Epithelial cell of proximal tubule (primary cell): ENCODE data around the gene SHANK3. TPM values are rescaled to one million over a fixed set of nuclear protein-coding genes. Genes with fewer than 3 reads are reported as not detected.

Source experiments
- DNase-seq: peaks from one replicate; pipeline ENCODE4 v3.0.0-alpha.2; 2011; ENCODE audit warnings: low read depth
- H3K4me3 ChIP-seq: 2 replicates; pipeline ENCODE4 v1.5.1; 2011; ENCODE audit warnings: low read depth, mild to moderate bottlenecking, low read length
- total RNA-seq: library from RNA; depleted of rRNA; stranded (reverse); fragments of >200 nt; gene quantifications from 2 replicates; pipeline ENCODE4 v1.2.3, GENCODE V29; 2015
- TF ChIP-seq, protein P1 (sequence below): conservative IDR thresholded peaks from 2 replicates; pipeline ENCODE4 v1.5.1; 2012; ENCODE audit warnings: low read depth, mild to moderate bottlenecking, low read length

SHANK3 gene
- total RNA-seq, 1 donor from 2014 or later, result 3.6 TPM

DNA sequence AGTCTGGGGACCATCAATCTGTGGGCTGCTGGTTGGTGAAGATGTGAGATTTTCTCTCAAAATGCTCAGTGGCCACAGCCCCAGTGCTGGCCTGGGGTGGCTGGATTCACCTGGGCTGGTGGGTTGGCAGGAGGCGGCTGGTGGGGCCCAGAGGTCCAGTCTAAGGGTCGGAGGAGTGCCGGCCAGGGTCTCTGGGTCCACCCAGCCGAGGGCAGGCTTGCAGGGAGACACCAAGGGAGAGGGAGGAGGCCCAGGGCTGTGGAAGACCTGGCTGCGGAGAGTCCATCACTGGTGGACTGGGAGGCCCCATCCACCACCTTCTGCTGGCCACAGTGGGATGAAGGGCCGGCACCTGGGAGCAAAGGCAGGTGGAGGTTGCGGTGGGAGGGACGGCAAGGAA, 582 bp upstream of the SHANK3 start:
- TF ChIP-seq, protein P1, sequence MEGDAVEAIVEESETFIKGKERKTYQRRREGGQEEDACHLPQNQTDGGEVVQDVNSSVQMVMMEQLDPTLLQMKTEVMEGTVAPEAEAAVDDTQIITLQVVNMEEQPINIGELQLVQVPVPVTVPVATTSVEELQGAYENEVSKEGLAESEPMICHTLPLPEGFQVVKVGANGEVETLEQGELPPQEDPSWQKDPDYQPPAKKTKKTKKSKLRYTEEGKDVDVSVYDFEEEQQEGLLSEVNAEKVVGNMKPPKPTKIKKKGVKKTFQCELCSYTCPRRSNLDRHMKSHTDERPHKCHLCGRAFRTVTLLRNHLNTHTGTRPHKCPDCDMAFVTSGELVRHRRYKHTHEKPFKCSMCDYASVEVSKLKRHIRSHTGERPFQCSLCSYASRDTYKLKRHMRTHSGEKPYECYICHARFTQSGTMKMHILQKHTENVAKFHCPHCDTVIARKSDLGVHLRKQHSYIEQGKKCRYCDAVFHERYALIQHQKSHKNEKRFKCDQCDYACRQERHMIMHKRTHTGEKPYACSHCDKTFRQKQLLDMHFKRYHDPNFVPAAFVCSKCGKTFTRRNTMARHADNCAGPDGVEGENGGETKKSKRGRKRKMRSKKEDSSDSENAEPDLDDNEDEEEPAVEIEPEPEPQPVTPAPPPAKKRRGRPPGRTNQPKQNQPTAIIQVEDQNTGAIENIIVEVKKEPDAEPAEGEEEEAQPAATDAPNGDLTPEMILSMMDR, result no peak
- H3K4me3 ChIP-seq, result no peak overlapping the region

DNA sequence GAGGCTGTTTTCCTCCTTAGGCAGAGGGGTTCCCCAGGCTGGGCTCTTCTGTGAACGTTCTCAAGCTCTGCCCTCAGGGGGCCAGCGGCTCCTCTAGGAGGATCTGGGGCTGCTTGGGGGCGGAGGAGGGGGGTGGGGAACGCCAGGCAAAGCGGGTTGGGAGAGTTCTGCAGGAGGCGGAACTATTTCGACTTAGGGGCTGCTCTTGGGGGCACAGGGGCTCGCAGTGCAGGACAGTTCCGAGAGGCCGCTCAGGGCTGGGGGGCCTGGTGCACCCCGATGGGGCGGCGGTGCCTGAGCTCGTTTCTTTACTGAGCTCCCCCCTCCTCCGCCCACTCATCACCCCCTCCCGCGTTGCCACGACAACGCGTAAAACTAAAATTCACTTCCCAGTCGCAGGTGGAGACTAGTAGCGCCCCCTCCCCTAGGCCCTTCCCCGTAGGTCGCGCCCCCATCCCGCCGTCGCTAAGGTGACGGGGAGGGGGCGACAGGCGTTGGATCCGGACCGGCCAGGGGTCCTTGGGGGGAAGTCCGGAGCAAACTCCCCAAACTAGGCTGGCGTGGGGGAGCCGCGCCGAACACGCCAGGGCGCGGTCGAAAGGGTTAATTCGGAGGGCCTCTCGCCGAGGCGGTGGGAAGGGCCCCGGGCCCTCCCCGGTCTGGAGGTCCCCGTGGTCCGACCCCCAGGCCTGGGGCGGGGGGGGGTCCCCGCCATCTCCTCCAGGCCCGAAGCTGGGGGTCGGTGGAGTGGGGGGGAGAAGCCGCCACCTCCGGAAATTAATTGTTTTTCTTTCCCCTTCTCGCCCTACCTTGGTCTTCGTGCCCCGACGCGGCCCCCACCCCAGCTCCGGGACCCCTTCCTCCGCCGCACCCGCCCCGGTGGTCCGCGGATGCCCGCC, 857 bp downstream of the SHANK3 start:
- H3K4me3 ChIP-seq, result no peak overlapping the region
- no peak for DNase-seq
- TF ChIP-seq, protein P1, result no peak

More for the DNA sequence above, 582 bp upstream of the SHANK3 start:
- DNase-seq, result no peak

DNA sequence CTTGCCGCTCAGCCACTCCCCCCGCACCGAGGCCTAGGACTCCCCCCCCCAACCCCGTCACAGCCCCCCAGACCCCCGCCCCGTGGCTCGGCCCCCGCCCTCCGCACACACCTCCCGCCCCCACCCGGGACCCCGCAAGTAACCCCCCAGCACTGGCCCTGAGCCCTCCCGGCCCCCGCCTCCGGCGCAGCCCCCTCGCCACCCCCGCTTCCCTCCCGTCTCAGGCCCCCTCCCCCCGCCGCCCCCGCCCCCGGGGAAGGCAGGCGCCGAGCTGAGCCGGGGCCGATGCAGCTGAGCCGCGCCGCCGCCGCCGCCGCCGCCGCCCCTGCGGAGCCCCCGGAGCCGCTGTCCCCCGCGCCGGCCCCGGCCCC, 1.5 kb downstream of the SHANK3 start:
- no peak overlapping the region for H3K4me3 ChIP-seq
- TF ChIP-seq, protein P1, result no peak
- no peak for DNase-seq

DNA sequence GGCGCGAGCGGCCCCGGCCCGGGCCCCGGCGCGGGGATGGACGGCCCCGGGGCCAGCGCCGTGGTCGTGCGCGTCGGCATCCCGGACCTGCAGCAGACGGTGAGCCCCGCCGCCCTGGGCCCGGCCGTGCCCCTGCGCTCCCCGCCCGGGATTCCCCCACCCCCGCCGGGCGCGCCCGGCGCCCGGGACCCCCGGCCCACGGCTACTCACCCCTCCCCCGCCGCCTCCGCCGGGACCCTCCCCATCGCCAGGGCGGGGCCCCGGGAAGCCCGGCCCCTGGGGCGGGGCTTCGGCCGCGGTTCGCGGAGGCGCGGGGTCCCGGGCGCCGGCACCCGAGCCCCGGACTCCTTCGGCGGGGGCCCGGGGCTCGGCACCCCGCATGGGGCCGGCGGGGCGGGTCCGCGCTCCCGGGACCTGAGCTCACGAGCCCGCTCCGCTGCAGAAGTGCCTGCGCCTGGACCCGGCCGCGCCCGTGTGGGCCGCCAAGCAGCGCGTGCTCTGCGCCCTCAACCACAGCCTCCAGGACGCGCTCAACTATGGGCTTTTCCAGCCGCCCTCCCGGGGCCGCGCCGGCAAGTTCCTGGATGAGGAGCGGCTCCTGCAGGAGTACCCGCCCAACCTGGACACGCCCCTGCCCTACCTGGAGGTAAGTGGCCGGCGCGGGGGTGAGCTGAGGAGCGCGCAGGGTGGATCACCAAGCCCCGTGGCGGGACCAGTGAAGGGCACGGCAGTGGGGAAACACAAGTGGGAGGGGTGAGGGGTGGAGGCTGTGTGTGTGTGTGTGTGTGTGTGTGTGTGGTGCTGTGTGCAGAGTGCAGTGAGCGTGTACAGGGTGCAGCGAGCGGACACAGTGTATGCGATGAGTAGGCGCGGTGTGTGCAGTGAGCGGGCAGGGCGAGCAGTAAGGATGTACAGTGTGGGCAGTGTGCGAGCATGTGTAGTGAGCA, 2.3 kb downstream of the SHANK3 start:
- DNase-seq, result no peak
- TF ChIP-seq, protein P1, result no peak
- peak overlapping the region; percentile 55 for H3K4me3 ChIP-seq

DNA sequence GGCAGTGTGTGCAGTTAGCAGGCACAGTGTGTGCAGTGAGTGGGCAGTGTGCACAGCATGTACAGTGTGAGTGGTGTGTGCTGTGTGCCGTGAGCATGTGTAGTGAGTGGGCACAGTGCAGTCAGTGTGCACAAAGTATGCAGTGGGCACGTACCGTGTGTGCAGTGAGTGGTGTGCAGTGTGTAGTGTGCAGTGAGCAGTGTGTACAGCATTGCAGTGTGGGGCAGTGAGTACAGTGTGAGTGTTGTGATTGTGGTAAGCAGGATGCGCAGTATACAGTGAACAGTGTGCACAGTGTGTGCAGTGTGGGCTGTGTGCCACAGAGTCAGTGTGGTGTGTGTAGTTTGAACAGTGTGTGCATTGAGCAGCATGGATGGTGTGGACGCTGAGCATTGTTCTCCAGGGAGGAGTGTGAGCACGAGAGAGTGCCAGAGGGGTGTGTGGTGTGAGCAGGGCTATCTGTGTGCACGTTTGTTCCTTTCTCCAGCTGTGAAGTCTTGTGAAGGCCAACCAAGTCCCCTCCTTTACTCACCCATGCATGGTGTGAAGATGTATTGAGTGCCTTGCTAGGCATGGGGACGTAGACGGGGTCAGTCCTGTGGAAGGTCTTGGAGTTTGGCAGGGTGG, 3.0 kb downstream of the SHANK3 start:
- TF ChIP-seq, protein P1, result no peak
- peak overlapping the region; percentile 55 for H3K4me3 ChIP-seq
- DNase-seq, result no peak

DNA sequence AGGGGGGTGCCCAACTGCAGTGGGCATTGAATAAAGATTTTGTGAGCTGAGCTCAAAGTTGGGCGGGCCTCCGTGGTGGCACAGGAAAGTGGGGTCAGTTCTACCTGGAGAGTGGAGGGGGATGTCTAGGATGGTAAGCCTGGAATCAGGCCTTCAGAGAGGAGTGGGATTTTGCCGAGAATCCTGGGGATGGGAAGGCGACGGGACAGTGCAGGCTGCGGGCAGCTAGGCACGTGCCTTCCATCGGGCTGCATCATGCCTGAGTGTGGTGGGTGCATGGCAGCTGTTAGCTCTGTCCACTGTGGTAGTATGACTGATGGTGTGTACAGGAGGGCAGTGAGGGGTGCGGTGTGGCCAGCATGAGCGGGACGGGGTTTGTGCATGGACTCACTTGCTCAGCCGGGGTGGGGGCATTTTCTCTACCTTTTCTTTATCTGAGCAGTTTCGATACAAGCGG, 3.6 kb downstream of the SHANK3 start:
- TF ChIP-seq, protein P1, result no peak
- no peak for DNase-seq

More for the DNA sequence above, 3.6 kb downstream of the SHANK3 start:
- H3K4me3 ChIP-seq, result no peak overlapping the region
